IPS DF 19.7 (cell line): ENCODE measurements around the gene TFCP2.
"Not testable (repeated sequence)": the region's sequence is repeated elsewhere in the genome, so short reads cannot be mapped to it uniquely, and the experiment has no call there.

ENCODE experiments used
- DNase-seq: peaks from one replicate; pipeline ENCODE4 v3.0.0-alpha.2; 2013; ENCODE audit warnings: low read depth, low spot score

TFCP2 gene, protein sequence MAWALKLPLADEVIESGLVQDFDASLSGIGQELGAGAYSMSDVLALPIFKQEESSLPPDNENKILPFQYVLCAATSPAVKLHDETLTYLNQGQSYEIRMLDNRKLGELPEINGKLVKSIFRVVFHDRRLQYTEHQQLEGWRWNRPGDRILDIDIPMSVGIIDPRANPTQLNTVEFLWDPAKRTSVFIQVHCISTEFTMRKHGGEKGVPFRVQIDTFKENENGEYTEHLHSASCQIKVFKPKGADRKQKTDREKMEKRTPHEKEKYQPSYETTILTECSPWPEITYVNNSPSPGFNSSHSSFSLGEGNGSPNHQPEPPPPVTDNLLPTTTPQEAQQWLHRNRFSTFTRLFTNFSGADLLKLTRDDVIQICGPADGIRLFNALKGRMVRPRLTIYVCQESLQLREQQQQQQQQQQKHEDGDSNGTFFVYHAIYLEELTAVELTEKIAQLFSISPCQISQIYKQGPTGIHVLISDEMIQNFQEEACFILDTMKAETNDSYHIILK

GRCh38 chr12:51172515-51173431 lies at the start of gene TFCP2:
TSS of gene TFCP2 (minus strand) at chr12:51173135. CDS start at chr12:51172422, 713 bp downstream.
- DNase-seq = peak; percentile 86

GRCh38 chr12:51222461-51222860 lies 49.5 kb upstream of the TFCP2 start:
- DNase-seq = no peak

DNA sequence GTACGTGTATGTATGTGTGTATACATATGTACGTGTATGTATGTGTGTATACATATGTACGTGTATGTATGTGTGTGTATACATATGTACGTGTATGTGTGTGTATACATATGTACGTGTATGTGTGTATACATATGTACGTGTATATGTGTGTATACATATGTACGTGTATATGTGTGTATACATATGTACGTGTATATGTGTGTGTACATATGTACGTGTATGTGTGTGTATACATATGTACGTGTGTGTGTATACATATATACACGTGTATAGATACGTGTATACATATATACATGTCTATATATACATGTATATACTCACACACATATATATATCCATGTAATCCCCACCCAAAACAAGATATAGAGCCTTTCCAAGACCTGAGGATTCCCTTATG lies 46.9 kb upstream of the TFCP2 start:
- not testable (repeated sequence) for DNase-seq

- no peak for DNase-seq
Measured at GRCh38 chr12:51219322-51219721, 46.4 kb upstream of the TFCP2 start.

DNA sequence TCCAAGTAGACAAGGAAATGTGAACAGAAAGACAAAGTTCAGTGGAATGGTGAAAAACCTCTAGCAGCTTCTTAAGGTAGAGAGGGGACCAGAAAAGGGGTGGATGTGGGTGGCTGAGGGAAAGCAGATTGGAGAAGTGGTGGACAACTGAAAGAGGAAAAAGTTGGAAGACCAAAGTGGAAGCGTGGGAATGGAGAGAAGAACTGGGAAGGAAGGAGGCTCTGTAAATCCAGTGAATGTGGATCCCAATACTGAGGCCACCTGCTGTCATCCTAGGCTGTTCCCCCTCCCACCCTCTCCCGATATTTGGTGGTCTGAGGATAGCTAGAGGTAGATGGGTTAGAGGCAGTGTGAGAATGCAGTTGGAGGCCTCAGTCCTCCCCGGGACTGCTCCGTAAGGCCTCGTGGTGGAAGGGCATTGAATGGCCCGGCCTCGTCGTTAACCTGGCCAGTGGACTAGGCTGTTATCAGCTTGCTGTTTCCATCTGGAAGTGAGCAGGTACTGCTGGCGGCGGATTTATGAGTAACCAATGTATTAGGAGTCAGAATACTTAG lies 45.7 kb upstream of the TFCP2 start:
- DNase-seq = no peak

- no peak for DNase-seq
Measured at GRCh38 chr12:51217968-51218606, 45.2 kb upstream of the TFCP2 start, which contains the start of gene POU6F1. TSS of gene POU6F1 (minus strand) at chr12:51218062. CDS start at chr12:51206836, 11,226 bp downstream.

DNA sequence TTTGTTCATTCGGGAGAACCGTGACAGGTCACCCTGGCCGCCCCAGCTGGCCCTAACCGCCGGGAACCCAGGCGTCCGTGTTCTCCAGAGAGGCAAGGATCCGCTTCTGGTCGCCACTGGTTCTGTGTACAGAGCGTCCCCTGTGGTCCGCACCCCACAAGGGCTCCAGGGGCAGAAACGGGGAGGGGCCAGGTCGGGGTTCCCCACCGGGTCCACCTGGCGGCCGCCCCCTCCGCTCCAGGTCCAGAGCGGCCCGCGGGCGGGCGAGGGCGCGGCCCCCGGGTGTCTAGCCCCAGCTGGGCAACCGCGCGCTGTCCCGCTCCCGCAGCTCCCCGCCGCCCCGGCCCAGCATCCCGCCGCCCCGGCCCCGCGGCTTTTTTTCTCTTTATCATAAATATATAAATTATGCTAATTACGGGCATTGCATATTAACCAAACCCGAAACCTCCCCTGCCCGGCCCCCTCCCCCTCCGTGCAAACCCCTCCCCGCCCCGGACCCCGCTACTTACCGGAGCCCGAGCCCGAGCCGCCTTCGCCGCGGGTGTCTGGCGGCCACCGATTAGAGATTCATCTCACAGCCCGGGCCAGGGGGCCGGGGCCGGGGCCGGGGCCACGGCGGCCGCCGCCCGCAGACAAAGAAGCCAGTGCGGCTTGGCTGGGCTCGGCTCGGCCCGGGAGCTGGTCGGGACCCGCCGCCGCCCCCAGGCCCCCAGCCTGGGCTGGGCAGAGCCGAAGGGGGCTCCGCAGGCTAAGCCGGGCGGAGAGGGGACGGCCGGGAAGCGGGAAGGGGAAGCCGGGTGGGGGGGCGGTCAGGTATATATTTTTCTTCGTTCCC lies 44.4 kb upstream of the TFCP2 start:
- DNase-seq = no peak

DNA sequence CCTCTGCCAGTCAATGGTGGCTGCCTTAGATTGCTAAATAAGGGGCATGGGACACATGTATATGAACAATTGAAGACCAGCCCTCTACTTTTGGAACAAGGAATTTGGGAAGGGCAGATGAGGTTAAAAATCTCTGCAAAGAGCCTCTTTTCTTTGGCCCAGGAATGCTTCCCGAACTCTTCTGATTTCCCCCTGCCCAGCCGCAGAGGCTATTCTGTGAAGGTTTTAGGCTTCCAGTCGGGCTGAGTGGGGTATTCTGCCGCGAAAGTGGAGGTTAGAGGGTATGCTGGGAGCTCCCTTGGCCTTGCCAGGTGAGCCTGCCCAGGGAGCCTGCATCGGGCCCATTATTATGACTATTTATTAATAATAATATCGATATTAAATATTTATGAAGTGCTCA lies 43.7 kb upstream of the TFCP2 start:
- DNase-seq = no peak

- no peak for DNase-seq
Measured at GRCh38 chr12:51214895-51215294, 42.0 kb upstream of the TFCP2 start.

GRCh38 chr12:51210690-51211395 lies 37.9 kb upstream of the TFCP2 start:
- DNase-seq = no peak

GRCh38 chr12:51209259-51209658 lies 36.3 kb upstream of the TFCP2 start:
- no peak for DNase-seq

GRCh38 chr12:51208016-51208660 lies 35.2 kb upstream of the TFCP2 start:
- DNase-seq = no peak

DNA sequence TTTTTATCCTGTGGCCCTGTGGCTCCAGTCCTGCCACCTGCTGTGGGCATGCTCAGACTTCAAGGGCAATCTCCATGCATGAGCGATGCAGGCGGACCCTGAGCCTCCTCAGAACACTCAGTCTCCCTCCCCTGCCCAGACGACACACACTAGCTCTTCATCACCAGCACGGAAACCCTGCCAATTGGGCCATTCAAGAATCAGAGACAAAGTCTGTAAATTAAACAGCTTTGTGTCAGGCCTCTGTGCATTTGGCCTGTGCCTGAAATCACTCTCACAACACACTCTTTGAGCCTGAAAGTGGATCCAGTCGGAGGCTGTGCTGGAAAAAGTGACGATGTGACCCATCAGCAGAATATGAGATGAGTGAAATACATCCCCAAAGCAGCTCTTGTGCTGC lies 32.4 kb upstream of the TFCP2 start:
- no peak for DNase-seq

- DNase-seq = no peak
Measured at GRCh38 chr12:51202718-51203117, 29.8 kb upstream of the TFCP2 start.

DNA sequence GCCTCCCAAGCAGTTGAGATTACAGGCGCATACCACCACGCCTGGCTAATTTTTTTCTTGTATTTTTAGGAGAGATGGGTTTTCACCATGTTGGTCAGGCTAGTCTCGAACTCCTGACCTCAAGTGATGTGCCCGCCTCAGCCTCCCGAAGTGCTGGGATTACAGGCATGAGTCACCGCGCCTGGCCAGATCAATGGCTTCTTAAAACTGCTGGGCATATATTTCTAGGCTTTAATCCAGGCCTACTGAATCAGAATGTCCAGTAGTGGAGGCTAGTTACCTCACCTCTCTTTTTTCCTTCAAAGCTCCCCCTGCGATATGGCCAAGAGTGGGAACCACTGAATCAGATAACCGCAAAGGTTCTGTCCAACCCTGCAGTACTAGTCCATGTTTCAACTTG lies 27.9 kb upstream of the TFCP2 start:
- no peak for DNase-seq

DNA sequence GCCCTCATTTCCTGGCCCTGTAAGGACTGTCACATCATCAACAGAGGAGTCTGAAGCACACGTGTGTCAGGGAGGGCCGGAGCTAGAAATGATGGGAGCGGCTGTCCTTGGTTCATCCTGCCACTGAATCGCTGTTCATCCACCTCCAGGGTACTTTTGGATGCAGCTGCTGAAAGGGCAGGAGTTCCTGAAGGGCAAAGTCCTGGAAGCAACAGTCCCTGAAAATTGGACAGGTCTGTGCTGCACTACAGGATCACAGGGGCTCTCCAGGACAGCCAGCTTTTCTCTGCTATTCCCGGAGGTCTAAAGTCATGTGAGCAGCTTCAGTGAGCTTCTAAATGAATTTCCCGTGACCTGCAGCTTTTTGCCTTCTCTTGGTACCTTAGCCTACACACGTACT lies 27.2 kb upstream of the TFCP2 start:
- DNase-seq = no peak

DNA sequence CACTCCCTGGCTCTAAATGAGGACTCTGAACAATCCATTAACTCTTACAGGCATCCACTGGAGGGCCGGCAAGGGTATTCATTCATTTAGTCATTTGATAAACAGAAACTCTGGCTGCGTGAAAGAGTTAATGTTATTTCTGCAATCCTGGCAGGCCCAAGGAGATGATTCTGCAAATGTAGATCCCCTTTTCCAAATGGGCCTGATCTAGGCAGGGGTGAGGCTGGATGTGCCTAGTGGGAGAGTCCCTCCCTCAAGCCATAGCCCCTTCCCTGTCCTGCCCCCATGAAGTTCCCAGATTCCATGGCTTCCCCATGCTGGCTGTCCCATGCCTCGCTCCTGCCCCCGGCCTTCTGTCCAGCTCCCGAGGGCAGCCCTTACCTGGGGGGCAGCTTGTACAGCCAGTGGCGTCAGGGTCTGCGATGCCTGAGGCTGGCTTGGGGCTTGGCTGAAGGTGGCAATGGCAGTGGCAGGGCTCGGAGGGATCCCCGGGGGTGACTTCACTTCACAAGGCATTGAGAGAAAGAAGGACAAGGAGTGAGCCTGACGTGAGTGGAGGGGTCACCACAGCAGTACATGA lies 26.5 kb upstream of the TFCP2 start:
- DNase-seq = no peak

- DNase-seq = no peak
Measured at GRCh38 chr12:51198568-51199365, 25.8 kb upstream of the TFCP2 start.
